ENCODE results near the gene VSTM5.

- no peak for TF ChIP-seq CTCF (IDR thresholded peaks at IDR 0.05)
- TF ChIP-seq POLR2A (IDR thresholded peaks at IDR 0.05): no peak
Observed at GRCh38 chr11:93822359-93822758, 28.1 kb downstream of the VSTM5 start.

All from sigmoid colon (tissue), 3 donors.